ENCODE data around the gene PTMA.
"Not testable (repeated sequence)": the region's sequence is repeated elsewhere in the genome, so short reads cannot be mapped to it uniquely, and the experiment has no call there.

The PTMA gene, protein sequence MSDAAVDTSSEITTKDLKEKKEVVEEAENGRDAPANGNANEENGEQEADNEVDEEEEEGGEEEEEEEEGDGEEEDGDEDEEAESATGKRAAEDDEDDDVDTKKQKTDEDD

DNA sequence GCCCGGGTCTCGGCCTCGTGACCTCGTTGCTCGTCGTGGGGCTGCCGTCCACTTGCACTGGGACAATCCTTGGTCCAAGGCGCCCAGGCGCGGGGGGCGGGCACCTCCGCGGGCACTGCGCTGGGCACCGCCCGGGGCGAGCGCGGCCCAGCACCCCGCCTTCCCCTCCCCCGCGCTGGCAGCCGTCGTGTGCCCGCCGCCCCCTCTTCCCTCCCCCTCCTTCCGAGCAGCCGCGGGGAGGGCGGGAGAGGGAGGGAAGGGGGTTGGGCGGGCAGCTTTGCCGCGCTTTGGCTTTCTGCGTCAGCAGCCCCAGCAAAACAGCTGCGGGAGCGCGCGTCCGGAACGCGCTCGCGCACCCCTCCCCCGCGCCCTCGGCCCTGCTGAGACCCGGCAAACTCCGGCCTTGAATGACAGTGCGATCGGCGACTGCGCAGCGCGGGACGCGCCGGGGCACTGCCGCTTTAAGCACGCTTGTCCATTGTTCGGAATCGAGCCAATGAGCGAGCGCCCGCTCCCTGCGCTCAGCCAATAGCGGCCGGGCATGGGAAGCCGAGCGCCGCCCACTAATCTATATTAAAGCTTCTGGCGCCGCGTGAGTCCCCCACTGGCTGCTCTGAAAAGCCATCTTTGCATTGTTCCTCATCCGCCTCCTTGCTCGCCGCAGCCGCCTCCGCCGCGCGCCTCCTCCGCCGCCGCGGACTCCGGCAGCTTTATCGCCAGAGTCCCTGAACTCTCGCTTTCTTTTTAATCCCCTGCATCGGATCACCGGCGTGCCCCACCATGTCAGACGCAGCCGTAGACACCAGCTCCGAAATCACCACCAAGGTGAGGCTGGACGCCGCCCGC is at the start of gene PTMA:
Gene PTMA (plus strand): TSS at position 599 of the 846 bp plus-strand sequence. CDS start 182 bp downstream, at position 781.
- TF ChIP-seq, protein P1, sequence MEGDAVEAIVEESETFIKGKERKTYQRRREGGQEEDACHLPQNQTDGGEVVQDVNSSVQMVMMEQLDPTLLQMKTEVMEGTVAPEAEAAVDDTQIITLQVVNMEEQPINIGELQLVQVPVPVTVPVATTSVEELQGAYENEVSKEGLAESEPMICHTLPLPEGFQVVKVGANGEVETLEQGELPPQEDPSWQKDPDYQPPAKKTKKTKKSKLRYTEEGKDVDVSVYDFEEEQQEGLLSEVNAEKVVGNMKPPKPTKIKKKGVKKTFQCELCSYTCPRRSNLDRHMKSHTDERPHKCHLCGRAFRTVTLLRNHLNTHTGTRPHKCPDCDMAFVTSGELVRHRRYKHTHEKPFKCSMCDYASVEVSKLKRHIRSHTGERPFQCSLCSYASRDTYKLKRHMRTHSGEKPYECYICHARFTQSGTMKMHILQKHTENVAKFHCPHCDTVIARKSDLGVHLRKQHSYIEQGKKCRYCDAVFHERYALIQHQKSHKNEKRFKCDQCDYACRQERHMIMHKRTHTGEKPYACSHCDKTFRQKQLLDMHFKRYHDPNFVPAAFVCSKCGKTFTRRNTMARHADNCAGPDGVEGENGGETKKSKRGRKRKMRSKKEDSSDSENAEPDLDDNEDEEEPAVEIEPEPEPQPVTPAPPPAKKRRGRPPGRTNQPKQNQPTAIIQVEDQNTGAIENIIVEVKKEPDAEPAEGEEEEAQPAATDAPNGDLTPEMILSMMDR (IDR thresholded peaks at IDR 0.05; ENCODE audit: low read depth, low read length, missing control alignments): no peak
- in situ Hi-C loops (cut with HindIII; ENCODE audit: low sequenced_read_pairs): no loop called here
- peak within 1 kb of the TSS; percentile 97 for H3K4me3 ChIP-seq (ENCODE audit: low read depth, low read length)
- peak; percentile 99 for DNase-seq (ENCODE audit: low read depth)

- H3K4me3 ChIP-seq (ENCODE audit: low read depth, low read length); DNase-seq (ENCODE audit: low read depth); in situ Hi-C loops (cut with HindIII; ENCODE audit: low sequenced_read_pairs): not testable (repeated sequence)
Measured at GRCh38 chr2:231660073-231660472, 48.3 kb upstream of the PTMA start.

- no peak overlapping the region for H3K4me3 ChIP-seq (ENCODE audit: low read depth, low read length)
- in situ Hi-C loops (cut with HindIII; ENCODE audit: low sequenced_read_pairs): no loop called here
- DNase-seq (ENCODE audit: low read depth): no peak
- TF ChIP-seq, protein P1 (IDR thresholded peaks at IDR 0.05; ENCODE audit: low read depth, low read length, missing control alignments): no peak
Measured at GRCh38 chr2:231660860-231661259, 47.5 kb upstream of the PTMA start.

- H3K4me3 ChIP-seq (ENCODE audit: low read depth, low read length): peak overlapping the region; percentile 36
- in situ Hi-C loops (cut with HindIII; ENCODE audit: low sequenced_read_pairs): no loop called here
- TF ChIP-seq, protein P1 (IDR thresholded peaks at IDR 0.05; ENCODE audit: low read depth, low read length, missing control alignments): no peak
- no peak for DNase-seq (ENCODE audit: low read depth)
Measured at GRCh38 chr2:231661422-231662027, 46.8 kb upstream of the PTMA start.

DNA sequence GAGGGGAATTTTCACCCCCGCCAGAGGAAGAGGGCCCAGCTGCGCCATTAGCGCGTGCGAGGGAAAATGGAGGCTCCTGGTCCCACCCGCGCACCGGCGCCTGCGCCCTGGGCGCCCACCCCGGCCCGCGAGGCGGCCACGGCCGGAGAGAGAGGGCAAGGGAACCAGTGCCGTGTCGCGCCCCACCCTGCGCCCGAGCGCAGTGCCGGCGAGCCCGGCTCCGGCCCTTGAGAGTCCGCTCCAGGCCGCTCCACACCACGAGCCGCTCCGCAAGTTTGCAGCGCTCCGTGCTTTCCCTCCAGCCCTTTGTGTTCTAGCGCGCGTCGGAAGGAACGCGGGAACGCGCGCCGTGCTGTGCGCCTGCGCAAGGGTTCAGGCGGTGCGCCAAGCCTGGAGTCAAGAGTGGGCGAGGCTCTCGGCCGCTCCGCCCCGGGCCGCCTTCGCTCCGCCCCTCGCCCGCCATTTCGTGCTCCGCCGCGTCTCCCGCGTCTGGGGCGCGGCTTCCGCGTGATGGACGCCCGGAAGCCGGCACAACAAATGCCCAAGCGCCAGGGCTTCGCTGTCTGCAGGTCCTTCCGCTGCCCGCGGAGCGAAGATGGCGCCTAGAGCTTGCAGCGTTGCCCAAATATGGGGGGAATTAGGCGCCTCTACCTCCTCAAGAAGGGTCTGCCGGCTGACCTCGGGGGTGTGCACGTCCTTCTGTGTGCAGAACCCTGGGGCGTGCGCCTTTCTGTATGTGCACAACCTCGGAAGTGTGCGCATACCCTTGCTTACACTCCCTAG is 46.1 kb upstream of the PTMA start:
- in situ Hi-C loops (cut with HindIII; ENCODE audit: low sequenced_read_pairs): no loop called here
- TF ChIP-seq, protein P1 (IDR thresholded peaks at IDR 0.05; ENCODE audit: low read depth, low read length, missing control alignments): no peak

DNA sequence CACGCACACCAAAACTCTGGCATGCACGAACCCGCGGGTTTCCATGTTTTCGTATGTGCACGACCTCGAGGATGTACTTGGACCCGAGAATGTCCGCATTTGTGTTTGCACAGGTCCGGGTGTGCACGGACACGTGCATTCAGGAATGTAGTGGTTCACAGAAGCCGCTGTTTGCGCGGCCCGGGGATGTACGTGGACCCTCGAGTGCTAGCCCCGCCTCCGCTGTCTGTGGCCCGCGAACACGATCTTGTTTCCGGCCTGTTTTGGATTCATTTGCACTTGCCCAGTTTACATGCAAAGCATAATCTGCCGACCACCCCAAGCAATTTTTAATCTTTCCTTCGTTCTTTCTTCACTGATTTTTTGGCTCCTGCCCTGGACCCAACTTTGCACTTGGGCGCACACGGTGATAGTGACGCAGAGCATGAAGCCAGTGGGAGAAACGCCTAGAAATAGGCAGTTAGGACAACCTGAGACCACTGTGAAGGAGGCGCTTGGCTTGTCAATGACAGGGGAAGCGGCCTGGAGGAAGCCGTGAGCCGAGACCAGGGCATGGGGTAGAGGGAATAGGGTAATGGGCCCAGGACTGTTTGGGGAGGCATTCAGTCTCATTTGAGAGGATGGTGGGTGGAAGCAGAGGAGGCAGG is 45.4 kb upstream of the PTMA start:
- H3K4me3 ChIP-seq (ENCODE audit: low read depth, low read length): peak overlapping the region; percentile 23
- TF ChIP-seq, protein P1 (IDR thresholded peaks at IDR 0.05; ENCODE audit: low read depth, low read length, missing control alignments): no peak
- no peak for DNase-seq (ENCODE audit: low read depth)
- in situ Hi-C loops (cut with HindIII; ENCODE audit: low sequenced_read_pairs): no loop called here

More for the DNA sequence above, 46.1 kb upstream of the PTMA start:
- peak overlapping the region; percentile 36 for H3K4me3 ChIP-seq (ENCODE audit: low read depth, low read length)
- peak; percentile 90 for DNase-seq (ENCODE audit: low read depth)
